Osteocyte (in vitro differentiated cells): Measurements from ENCODE around the gene LATS1. TPM values are rescaled to one million over a fixed set of nuclear protein-coding genes. Genes with fewer than 3 reads are reported as not detected.
"Not testable (repeated sequence)": the region's sequence is repeated elsewhere in the genome, so short reads cannot be mapped to it uniquely, and the experiment has no call there.

ENCODE experiments used
- DNase-seq: peaks from one replicate; pipeline ENCODE4 v3.0.0; 2021; ENCODE audit warnings: mixed read lengths; ENCODE audit not compliant: unreplicated experiment; ENCODE audit errors: extremely low spot score
- H3K27ac Mint-ChIP-seq: one replicate; pipeline ENCODE4 v1.8.0; 2021; ENCODE audit warnings: mild to moderate bottlenecking, mixed read lengths; ENCODE audit not compliant: unreplicated experiment
- H3K27me3 Mint-ChIP-seq: one replicate; pipeline ENCODE4 v1.8.0; 2021; ENCODE audit warnings: mixed read lengths; ENCODE audit not compliant: unreplicated experiment
- H3K36me3 Mint-ChIP-seq: one replicate; pipeline ENCODE4 v1.8.0; 2021; ENCODE audit warnings: mixed read lengths; ENCODE audit not compliant: unreplicated experiment
- H3K4me1 Mint-ChIP-seq: one replicate; pipeline ENCODE4 v1.8.0; 2021; ENCODE audit warnings: mixed read lengths; ENCODE audit not compliant: unreplicated experiment
- H3K4me3 Mint-ChIP-seq: one replicate; pipeline ENCODE4 v1.8.0; 2021; ENCODE audit warnings: mild to moderate bottlenecking, moderate library complexity, mixed read lengths; ENCODE audit not compliant: unreplicated experiment
- H3K9me3 Mint-ChIP-seq: one replicate; pipeline ENCODE4 v1.8.0; 2021; ENCODE audit warnings: mixed read lengths; ENCODE audit not compliant: unreplicated experiment
- CTCF ChIP-seq: fragments of 200-600 bp; sonication (generic); IDR thresholded peaks from 2 replicates; pipeline ENCODE4 v1.5.0; 2021; ENCODE audit warnings: antibody characterized with exemption, mild to moderate bottlenecking, moderate library complexity
- total RNA-seq: library from RNA; stranded (reverse); gene quantifications from 2 replicates; pipeline ENCODE4 v1.2.1, GENCODE V29; 2021

LATS1 gene
- total RNA-seq, 1 donor from 2014 or later: 33.8 TPM

- Mint-ChIP-seq H3K9me3 (no peaks in the 10 kb centered on the region), H3K36me3 (peaks cover 38% of the 10 kb centered on the region), H3K4me1 (no peaks in the 10 kb centered on the region), H3K27ac (no peak overlapping the region), H3K27me3 (no peaks in the 10 kb centered on the region), H3K4me3 (no peak overlapping the region)
- no peak for TF ChIP-seq CTCF
- no peak for DNase-seq
Observed at GRCh38 chr6:149681209-149681608, 36.7 kb downstream of the LATS1 start.

GRCh38 chr6:149680503-149680902 is 37.4 kb downstream of the LATS1 start:
- peaks cover 44% of the 10 kb centered on the region for H3K36me3 Mint-ChIP-seq
- H3K9me3 Mint-ChIP-seq: no peaks in the 10 kb centered on the region
- H3K27ac Mint-ChIP-seq: no peak overlapping the region
- H3K4me1 Mint-ChIP-seq: no peaks in the 10 kb centered on the region
- DNase-seq: no peak
- TF ChIP-seq CTCF: no peak
- H3K27me3 Mint-ChIP-seq: no peaks in the 10 kb centered on the region
- no peak overlapping the region for H3K4me3 Mint-ChIP-seq

GRCh38 chr6:149672265-149672664 is 45.6 kb downstream of the LATS1 start:
- H3K9me3 Mint-ChIP-seq, DNase-seq, H3K4me3 Mint-ChIP-seq, H3K4me1 Mint-ChIP-seq, H3K27ac Mint-ChIP-seq, H3K27me3 Mint-ChIP-seq: not testable (repeated sequence)
- peaks cover 48% of the 10 kb centered on the region for H3K36me3 Mint-ChIP-seq

GRCh38 chr6:149660028-149660427 is 57.9 kb downstream of the LATS1 start:
- no peak overlapping the region for H3K4me3 Mint-ChIP-seq
- no peaks in the 10 kb centered on the region for H3K4me1 Mint-ChIP-seq
- H3K36me3 Mint-ChIP-seq: peaks cover 39% of the 10 kb centered on the region
- no peak for TF ChIP-seq CTCF
- no peaks in the 10 kb centered on the region for H3K9me3 Mint-ChIP-seq
- no peak overlapping the region for H3K27ac Mint-ChIP-seq
- no peak for DNase-seq
- H3K27me3 Mint-ChIP-seq: no peaks in the 10 kb centered on the region

- no peaks in the 10 kb centered on the region for H3K27me3 Mint-ChIP-seq
- no peak for TF ChIP-seq CTCF
- H3K4me1 Mint-ChIP-seq: no peaks in the 10 kb centered on the region
- no peak overlapping the region for H3K27ac Mint-ChIP-seq
- H3K4me3 Mint-ChIP-seq: no peak overlapping the region
- no peak for DNase-seq
- H3K9me3 Mint-ChIP-seq: no peaks in the 10 kb centered on the region
- H3K36me3 Mint-ChIP-seq: peaks cover 33% of the 10 kb centered on the region
Observed at GRCh38 chr6:149657441-149657840, 60.5 kb downstream of the LATS1 start.

GRCh38 chr6:149651056-149651455 is 66.8 kb downstream of the LATS1 start:
- Mint-ChIP-seq H3K27ac (no peak overlapping the region), H3K9me3 (no peaks in the 10 kb centered on the region), H3K27me3 (no peaks in the 10 kb centered on the region), H3K4me3 (no peak overlapping the region), H3K4me1 (peaks cover 17% of the 10 kb centered on the region), H3K36me3 (peaks cover 9% of the 10 kb centered on the region)
- DNase-seq: no peak
- no peak for TF ChIP-seq CTCF
